Breast epithelium (tissue), 4 donors: ENCODE data around the gene NACC2. TPM values are rescaled to one million over a fixed set of nuclear protein-coding genes. Genes with fewer than 3 reads are reported as not detected.

Experiments
- DNase-seq, 2 donors: peaks; one replicate each; pipeline ENCODE4 v3.0.0-alpha.2; 2019; ENCODE audit warnings: low spot score in 2 of 2
- H3K27ac ChIP-seq, 2 donors: fragments of 200-600 bp; sonication (generic) in 1 of 2; one replicate each; pipeline ENCODE4 v1.5.1; 2016 to 2019; ENCODE audit warnings: mild to moderate bottlenecking in 1 of 2
- H3K27me3 ChIP-seq, 2 donors: fragments of 200-600 bp; sonication (generic) in 1 of 2; one replicate each; pipeline versions ENCODE4 v1.5.1 to v1.6.0; 2017 to 2019; ENCODE audit warnings: control low read depth in 1 of 2, mild to moderate bottlenecking in 1 of 2
- H3K36me3 ChIP-seq: fragments of 200-600 bp; one replicate; pipeline ENCODE4 v1.5.1; 2019
- H3K4me1 ChIP-seq, 2 donors: fragments of 200-600 bp; sonication (generic); one replicate each; pipeline ENCODE4 v1.5.1; 2016 to 2019; ENCODE audit warnings: control low read depth in 1 of 2
- H3K4me3 ChIP-seq, 3 donors: fragments of 200-600 bp; sonication (generic); 1 replicate in 2 of 3; 2 replicates in 1 of 3; pipeline ENCODE4 v1.5.1; 2016 to 2019; ENCODE audit warnings: mild to moderate bottlenecking in 3 of 3, moderate library complexity in 2 of 3
- H3K9me3 ChIP-seq, 2 donors: fragments of 200-600 bp; sonication (generic) in 1 of 2; one replicate each; pipeline ENCODE4 v1.5.1; 2016 to 2019; ENCODE audit warnings: control low read depth in 1 of 2
- POLR2A ChIP-seq: fragments of 450-650 bp; IDR thresholded peaks from one replicate; pipeline ENCODE4 v1.6.1; 2016; ENCODE audit warnings: antibody characterized with exemption, mild to moderate bottlenecking, moderate library complexity
- POLR2AphosphoS5 ChIP-seq, 3 donors: sonication (generic); formaldehyde crosslinking; IDR thresholded peaks; one replicate each; pipeline ENCODE4 v1.6.1; 2017; ENCODE audit warnings: antibody characterized with exemption in 3 of 3
- intact Hi-C: fragments of 100-400 bp; cut with DNase I; formaldehyde crosslinking; loops from one replicate; pipeline ENCODE4 v1.15.1; 2023; ENCODE audit warnings: low total_unique reads
- total RNA-seq, 3 donors: library from RNA; depleted of rRNA; stranded (reverse); fragments of >200 nt; gene quantifications; one replicate each; pipeline ENCODE4 v1.1.0, GENCODE V29; 2016
- TF ChIP-seq, protein P1 (sequence below), 3 donors: fragments of 450-650 bp; IDR thresholded peaks; one replicate each; pipeline ENCODE4 v1.5.1; 2016 to 2017; ENCODE audit warnings: antibody characterized with exemption in 3 of 3, mild to moderate bottlenecking in 3 of 3, moderate library complexity in 3 of 3

NACC2 gene
- total RNA-seq, 3 donors from 2014 or later: 14.0 to 24.2 (median 19.3) TPM

DNA sequence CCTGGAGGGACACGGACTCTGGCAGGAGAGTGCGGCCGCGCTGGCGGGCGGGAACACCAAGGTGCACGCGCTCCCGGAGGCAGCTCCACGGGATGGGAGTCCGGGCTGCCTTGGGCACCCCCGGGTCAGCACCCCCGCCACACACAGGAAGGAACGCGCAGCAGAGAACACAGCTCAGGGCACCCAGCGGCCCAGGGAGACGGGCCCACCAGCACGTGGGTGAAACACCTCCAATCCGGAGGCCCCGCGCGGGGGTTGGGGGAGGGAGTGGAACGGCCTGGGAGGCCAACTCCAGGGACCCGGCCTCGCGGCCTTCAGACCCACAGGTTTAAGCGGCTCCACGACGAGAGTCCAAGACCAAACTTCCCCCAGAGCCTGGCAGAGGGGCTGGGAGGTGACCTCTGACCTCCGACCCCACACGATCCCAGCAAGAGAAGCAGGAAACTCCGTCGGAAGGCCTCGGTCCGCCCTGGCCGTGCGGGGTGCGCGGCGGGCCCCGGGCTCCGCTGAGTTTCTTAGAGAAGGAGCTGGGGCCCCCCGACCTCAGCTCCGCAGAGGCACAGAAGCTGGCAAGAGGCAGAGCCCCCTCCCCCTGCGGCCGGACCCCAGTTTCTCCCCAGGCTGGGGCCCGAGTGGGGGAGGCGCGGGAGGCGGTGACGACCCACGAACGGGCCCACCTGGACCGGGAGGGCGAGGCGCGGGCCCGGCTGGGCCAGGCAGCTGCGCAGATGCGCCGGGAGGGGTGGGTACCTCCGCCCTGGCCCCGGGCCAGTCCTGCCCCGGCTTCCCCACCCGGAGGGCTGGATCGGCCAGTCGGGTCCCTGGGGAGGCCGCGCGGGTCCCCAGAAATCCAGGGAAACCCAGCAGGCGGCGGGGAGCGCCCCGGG is 851 bp downstream of the NACC2 start:
- intact Hi-C loops: no loop called here
- Histone ChIP-seq H3K36me3 (no peaks in the 10 kb centered on the region), H3K9me3 (no peaks in the 10 kb centered on the region), H3K27ac (peak overlapping the region; percentile 85 to 96), H3K4me1 (peaks cover 2 to 26% of the 10 kb centered on the region in 2 donors), H3K27me3 (no peaks in the 10 kb centered on the region), H3K4me3 (peak overlapping the region; percentile 82 to 97 (median 90))
- TF ChIP-seq, protein P1, sequence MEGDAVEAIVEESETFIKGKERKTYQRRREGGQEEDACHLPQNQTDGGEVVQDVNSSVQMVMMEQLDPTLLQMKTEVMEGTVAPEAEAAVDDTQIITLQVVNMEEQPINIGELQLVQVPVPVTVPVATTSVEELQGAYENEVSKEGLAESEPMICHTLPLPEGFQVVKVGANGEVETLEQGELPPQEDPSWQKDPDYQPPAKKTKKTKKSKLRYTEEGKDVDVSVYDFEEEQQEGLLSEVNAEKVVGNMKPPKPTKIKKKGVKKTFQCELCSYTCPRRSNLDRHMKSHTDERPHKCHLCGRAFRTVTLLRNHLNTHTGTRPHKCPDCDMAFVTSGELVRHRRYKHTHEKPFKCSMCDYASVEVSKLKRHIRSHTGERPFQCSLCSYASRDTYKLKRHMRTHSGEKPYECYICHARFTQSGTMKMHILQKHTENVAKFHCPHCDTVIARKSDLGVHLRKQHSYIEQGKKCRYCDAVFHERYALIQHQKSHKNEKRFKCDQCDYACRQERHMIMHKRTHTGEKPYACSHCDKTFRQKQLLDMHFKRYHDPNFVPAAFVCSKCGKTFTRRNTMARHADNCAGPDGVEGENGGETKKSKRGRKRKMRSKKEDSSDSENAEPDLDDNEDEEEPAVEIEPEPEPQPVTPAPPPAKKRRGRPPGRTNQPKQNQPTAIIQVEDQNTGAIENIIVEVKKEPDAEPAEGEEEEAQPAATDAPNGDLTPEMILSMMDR (IDR thresholded peaks at IDR 0.05): no peak
- TF ChIP-seq POLR2AphosphoS5 (IDR thresholded peaks at IDR 0.05) (peak in 2 of 3 donors; percentile 23 to 36), POLR2A (no peak)
- DNase-seq: peak in 1 of 2 donors; percentile 71

DNA sequence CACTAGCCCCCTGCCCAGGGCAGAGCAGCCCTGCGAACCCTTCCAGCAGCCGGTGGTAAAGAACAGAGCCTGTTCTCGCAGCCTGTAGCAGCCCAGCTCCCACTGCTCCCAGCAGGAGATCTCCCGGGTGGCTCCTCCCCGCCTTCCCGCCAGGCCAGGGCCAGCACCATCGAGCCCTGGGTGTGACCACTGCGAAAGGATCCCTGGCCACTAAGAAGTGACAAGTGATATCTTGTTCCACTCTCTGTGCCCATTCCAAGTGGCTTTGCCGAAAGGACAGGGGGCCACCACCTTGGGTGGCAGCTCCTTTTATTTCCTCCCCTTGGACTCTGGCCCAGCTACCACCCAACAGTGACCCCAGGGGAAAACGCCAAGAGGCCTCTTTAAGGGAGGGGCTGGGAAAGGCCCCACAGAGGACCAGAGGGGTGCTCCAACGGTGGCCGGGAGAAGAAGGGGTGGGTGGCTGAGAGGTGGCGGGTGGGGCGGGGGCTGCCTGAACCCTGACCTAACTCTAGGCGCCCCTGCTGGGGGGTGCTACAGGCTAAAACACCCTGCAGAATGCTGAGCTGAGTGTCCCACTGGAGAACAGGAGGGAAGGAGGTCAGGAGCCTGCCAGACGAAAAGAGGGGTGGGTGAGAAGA is 1.6 kb downstream of the NACC2 start:
- Histone ChIP-seq H3K9me3 (no peaks in the 10 kb centered on the region), H3K36me3 (no peaks in the 10 kb centered on the region), H3K27ac (peak overlapping the region; percentile 85 to 96), H3K4me1 (peaks cover 4 to 33% of the 10 kb centered on the region in 2 donors), H3K27me3 (no peaks in the 10 kb centered on the region), H3K4me3 (peak overlapping the region; percentile 82 to 97 (median 90))
- DNase-seq: no peak
- intact Hi-C loops: no loop called here
- TF ChIP-seq, protein P1 (IDR thresholded peaks at IDR 0.05): no peak
- no peak for TF ChIP-seq POLR2AphosphoS5 (IDR thresholded peaks at IDR 0.05)
- no peak for TF ChIP-seq POLR2A

DNA sequence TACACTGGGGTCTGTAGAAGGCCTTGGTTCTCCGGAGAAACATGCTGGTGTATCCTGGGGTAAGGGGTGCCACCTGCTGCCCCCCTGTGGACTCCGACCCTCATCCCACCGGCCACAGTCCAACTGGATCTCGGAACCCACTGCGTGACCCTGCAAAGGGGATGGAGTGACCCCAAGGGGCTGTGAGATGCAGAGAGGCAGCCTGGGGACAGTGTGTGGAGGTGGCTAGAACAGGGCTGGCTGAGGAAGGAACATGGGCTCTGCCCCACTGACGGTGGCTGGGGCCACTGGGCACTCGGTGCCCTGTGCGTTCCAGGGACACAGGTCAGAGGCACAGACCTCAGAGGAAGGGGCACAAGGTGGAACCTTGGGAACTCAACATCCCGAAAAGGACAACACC is 2.3 kb downstream of the NACC2 start:
- Histone ChIP-seq H3K9me3 (no peaks in the 10 kb centered on the region), H3K27ac (peak overlapping the region; percentile 85 to 96), H3K36me3 (no peaks in the 10 kb centered on the region), H3K4me3 (peak overlapping the region in 1 of 3 donors; percentile 97), H3K27me3 (no peaks in the 10 kb centered on the region), H3K4me1 (peaks cover 4 to 33% of the 10 kb centered on the region in 2 donors)
- no peak for TF ChIP-seq POLR2A
- TF ChIP-seq, protein P1 (IDR thresholded peaks at IDR 0.05): no peak
- no peak for TF ChIP-seq POLR2AphosphoS5 (IDR thresholded peaks at IDR 0.05)
- intact Hi-C loops: no loop called here
- DNase-seq: no peak

DNA sequence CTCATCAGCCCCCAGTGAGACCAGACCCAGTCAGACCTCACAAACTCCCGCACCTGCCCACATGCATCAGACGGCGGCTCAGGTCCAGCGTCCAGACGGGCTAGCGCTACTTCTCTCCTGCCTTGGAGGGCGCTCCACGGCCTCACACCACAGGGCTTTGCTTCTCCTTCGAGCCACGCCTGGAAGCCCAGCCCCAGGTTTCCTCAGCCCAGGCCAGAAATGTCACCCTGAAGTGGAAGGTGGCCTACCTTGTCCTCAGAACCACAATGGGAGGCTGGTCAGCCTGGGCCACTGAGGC is 2.8 kb downstream of the NACC2 start:
- Histone ChIP-seq H3K9me3 (no peaks in the 10 kb centered on the region), H3K27me3 (no peaks in the 10 kb centered on the region), H3K4me1 (peaks cover 4 to 33% of the 10 kb centered on the region in 2 donors), H3K4me3 (no peak overlapping the region), H3K27ac (peak overlapping the region in 1 of 2 donors; percentile 85), H3K36me3 (no peaks in the 10 kb centered on the region)
- intact Hi-C loops: no loop called here
- no peak for DNase-seq
- TF ChIP-seq POLR2AphosphoS5 (IDR thresholded peaks at IDR 0.05) (no peak), POLR2A (no peak)
- TF ChIP-seq, protein P1 (IDR thresholded peaks at IDR 0.05): no peak
